HG02588 (cell line): ENCODE measurements around the gene CHL1.

Experiments used
- ATAC-seq: cut with Tn5 transposase; IDR thresholded peaks from one replicate; pipeline ENCODE4 v1.9.1; 2021; ENCODE audit warnings: mild to moderate bottlenecking, moderate library complexity; ENCODE audit not compliant: unreplicated experiment

The CHL1 gene

GRCh38 chr3:332701-333100 is 136.1 kb downstream of the CHL1 start:
- ATAC-seq = no peak

GRCh38 chr3:335240-335639 is 138.7 kb downstream of the CHL1 start:
- no peak for ATAC-seq

- no peak for ATAC-seq
These were observed 142.8 kb downstream of the CHL1 start for GRCh38 chr3:339351-339750.

- no peak for ATAC-seq
These were observed 145.4 kb downstream of the CHL1 start for GRCh38 chr3:341998-342397.

GRCh38 chr3:346186-346585 is 149.6 kb downstream of the CHL1 start:
- no peak for ATAC-seq

GRCh38 chr3:347581-347980 is 151.0 kb downstream of the CHL1 start:
- ATAC-seq = no peak

- no peak for ATAC-seq
These were observed 154.4 kb downstream of the CHL1 start for GRCh38 chr3:350871-351371.

- ATAC-seq = no peak
These were observed 156.0 kb downstream of the CHL1 start for GRCh38 chr3:352599-352998.

- no peak for ATAC-seq
These were observed 156.7 kb downstream of the CHL1 start for GRCh38 chr3:353191-353739.

GRCh38 chr3:354432-354831 is 157.9 kb downstream of the CHL1 start:
- peak; percentile 64 for ATAC-seq

GRCh38 chr3:355622-356021 is 159.1 kb downstream of the CHL1 start:
- peak; percentile 38 for ATAC-seq

GRCh38 chr3:356952-357351 is 160.4 kb downstream of the CHL1 start:
- no peak for ATAC-seq

GRCh38 chr3:359672-360071 is 163.1 kb downstream of the CHL1 start:
- ATAC-seq = peak; percentile 82

GRCh38 chr3:362681-363338 is 166.2 kb downstream of the CHL1 start:
- ATAC-seq = no peak

- no peak for ATAC-seq
These were observed 167.7 kb downstream of the CHL1 start for GRCh38 chr3:364287-364686.

- peak; percentile 80 for ATAC-seq
These were observed 168.7 kb downstream of the CHL1 start for GRCh38 chr3:365268-365667.

GRCh38 chr3:366253-366652 is 169.7 kb downstream of the CHL1 start:
- ATAC-seq = peak; percentile 41

GRCh38 chr3:373193-373779 is 176.7 kb downstream of the CHL1 start:
- no peak for ATAC-seq

GRCh38 chr3:374459-374858 is 177.9 kb downstream of the CHL1 start:
- no peak for ATAC-seq

- ATAC-seq = no peak
These were observed 180.6 kb downstream of the CHL1 start for GRCh38 chr3:377158-377561.

- ATAC-seq = no peak
These were observed 184.2 kb downstream of the CHL1 start for GRCh38 chr3:380801-381200.

- ATAC-seq = no peak
These were observed 188.6 kb downstream of the CHL1 start for GRCh38 chr3:385151-385550.
